Stimulated activated CD8-positive, alpha-beta memory T cell treated with anti-CD3 and anti-CD28 coated beads, Interleukin-15, amount 100 ng/mL, for 1 hour (primary cell): ENCODE measurements around the gene SLCO3A1.

Experiments used
- DNase-seq: peaks from one replicate; pipeline ENCODE4 v3.0.0-alpha.2; 2020; ENCODE audit warnings: low read depth

SLCO3A1 gene

GRCh38 chr15:91912336-91912735 lies 58.8 kb downstream of the SLCO3A1 start:
- DNase-seq = no peak

- no peak for DNase-seq
Observed at GRCh38 chr15:91913560-91913959, 60.1 kb downstream of the SLCO3A1 start.

GRCh38 chr15:91915576-91915975 lies 62.1 kb downstream of the SLCO3A1 start:
- DNase-seq = no peak

GRCh38 chr15:91916051-91916450 lies 62.5 kb downstream of the SLCO3A1 start:
- DNase-seq = no peak

- DNase-seq = no peak
Observed at GRCh38 chr15:91917686-91918360, 64.3 kb downstream of the SLCO3A1 start.

- no peak for DNase-seq
Observed at GRCh38 chr15:91919014-91919534, 65.6 kb downstream of the SLCO3A1 start.

- DNase-seq = no peak
Observed at GRCh38 chr15:91921188-91921842, 67.8 kb downstream of the SLCO3A1 start.

- no peak for DNase-seq
Observed at GRCh38 chr15:91921843-91922198, 68.3 kb downstream of the SLCO3A1 start.

- no peak for DNase-seq
Observed at GRCh38 chr15:91922646-91923547, 69.4 kb downstream of the SLCO3A1 start.

- DNase-seq = no peak
Observed at GRCh38 chr15:91924183-91924582, 70.7 kb downstream of the SLCO3A1 start.

- no peak for DNase-seq
Observed at GRCh38 chr15:91924837-91925495, 71.5 kb downstream of the SLCO3A1 start.

GRCh38 chr15:91925794-91926193 lies 72.3 kb downstream of the SLCO3A1 start:
- DNase-seq = no peak

GRCh38 chr15:91926908-91927270 lies 73.4 kb downstream of the SLCO3A1 start:
- DNase-seq = no peak

- no peak for DNase-seq
Observed at GRCh38 chr15:91927585-91927984, 74.1 kb downstream of the SLCO3A1 start.

- no peak for DNase-seq
Observed at GRCh38 chr15:91928675-91929074, 75.2 kb downstream of the SLCO3A1 start.

- no peak for DNase-seq
Observed at GRCh38 chr15:91929509-91929908, 76.0 kb downstream of the SLCO3A1 start.

- no peak for DNase-seq
Observed at GRCh38 chr15:91930092-91930491, 76.6 kb downstream of the SLCO3A1 start.

- DNase-seq = no peak
Observed at GRCh38 chr15:91936182-91936775, 82.8 kb downstream of the SLCO3A1 start.

GRCh38 chr15:91936927-91937326 lies 83.4 kb downstream of the SLCO3A1 start:
- no peak for DNase-seq

- no peak for DNase-seq
Observed at GRCh38 chr15:91938136-91938535, 84.6 kb downstream of the SLCO3A1 start.

- no peak for DNase-seq
Observed at GRCh38 chr15:91939403-91939831, 85.9 kb downstream of the SLCO3A1 start.
